ENCODE measurements around the gene GSAP.

GRCh38 chr7:77338260-77338659 lies 77.9 kb downstream of the GSAP start:
- TF ChIP-seq CTCF (IDR thresholded peaks at IDR 0.05): no peak
- TF ChIP-seq ZFX (IDR thresholded peaks at IDR 0.05; ENCODE audit: borderline replicate concordance): no peak
